ENCODE results near the gene MIR17HG. TPM values are rescaled to one million over a fixed set of nuclear protein-coding genes. Genes with fewer than 3 reads are reported as not detected.

The MIR17HG gene
- 1 to 10 TPM in 5 of 6 donors, not detected in 1; 3.1 to 4.5 (median 4.2) TPM for total RNA-seq

- DNase-seq (peak; percentile 92 to 98), ATAC-seq (ENCODE audit: low FRiP score in 2 of 2) (peak; percentile 92 to 93)
- H3K9me3 ChIP-seq = no peaks in the 10 kb centered on the region
- H3K36me3 ChIP-seq = peaks cover 0 to 19% (median 6%) of the 10 kb centered on the region in 4 donors
- WGBS, 2 donors = 0 to 1% methylated on average over 12 to 42 of the region's 103 CpGs
- H3K27me3 ChIP-seq = no peaks in the 10 kb centered on the region
- H3K4me1 ChIP-seq = peaks cover 12 to 33% (median 26%) of the 10 kb centered on the region in 4 donors
- H3K27ac ChIP-seq = peak within 1 kb of the TSS; percentile 89 to 98 (median 92)
- H3K4me3 ChIP-seq = peak within 1 kb of the TSS; percentile 40 to 94 (median 90)
- TF ChIP-seq POLR2AphosphoS5 (IDR thresholded peaks at IDR 0.05) (peak; percentile 62 to 94), POLR2A (IDR thresholded peaks at IDR 0.05) (peak in 3 of 4 donors; percentile 63 to 89 (median 81)), CTCF (IDR thresholded peaks at IDR 0.05) (peak in 1 of 6 experiments; percentile 15), EP300 (IDR thresholded peaks at IDR 0.05) (no peak)
Measured at GRCh38 chr13:91347202-91347995, at the start of gene MIR17HG. Gene MIR17HG (plus strand): TSS chr13:91347687.

GRCh38 chr13:91298060-91298459 is 49.4 kb upstream of the MIR17HG start:
- TF ChIP-seq POLR2AphosphoS5 (IDR thresholded peaks at IDR 0.05) (no peak), EP300 (IDR thresholded peaks at IDR 0.05) (no peak), CTCF (IDR thresholded peaks at IDR 0.05) (no peak), POLR2A (IDR thresholded peaks at IDR 0.05) (no peak)
- Histone ChIP-seq H3K27me3 (no peaks in the 10 kb centered on the region), H3K36me3 (no peaks in the 10 kb centered on the region), H3K9me3 (no peaks in the 10 kb centered on the region), H3K27ac (no peak overlapping the region), H3K4me1 (no peaks in the 10 kb centered on the region), H3K4me3 (no peak overlapping the region)
- DNase-seq = no peak
- 86 to 89% methylated on average over 1 of the region's 1 CpG for WGBS, 2 donors
- ATAC-seq (ENCODE audit: low FRiP score in 2 of 2) = no peak

GRCh38 chr13:91302111-91302510 is 45.4 kb upstream of the MIR17HG start:
- no peak overlapping the region for H3K4me3 ChIP-seq
- no peak overlapping the region for H3K27ac ChIP-seq
- ATAC-seq (ENCODE audit: low FRiP score in 2 of 2) (no peak), DNase-seq (no peak)
- no peaks in the 10 kb centered on the region for H3K4me1 ChIP-seq
- TF ChIP-seq POLR2A (IDR thresholded peaks at IDR 0.05) (no peak), EP300 (IDR thresholded peaks at IDR 0.05) (no peak), CTCF (IDR thresholded peaks at IDR 0.05) (no peak), POLR2AphosphoS5 (IDR thresholded peaks at IDR 0.05) (no peak)
- no peaks in the 10 kb centered on the region for H3K27me3 ChIP-seq
- 41 to 44% methylated on average over 1 of the region's 1 CpG for WGBS, 2 donors
- H3K36me3 ChIP-seq = no peaks in the 10 kb centered on the region
- H3K9me3 ChIP-seq = no peaks in the 10 kb centered on the region

- H3K36me3 ChIP-seq = no peaks in the 10 kb centered on the region
- no peaks in the 10 kb centered on the region for H3K27me3 ChIP-seq
- WGBS, 2 donors = 66 to 82% methylated on average over 5 of the region's 5 CpGs
- DNase-seq = no peak
- no peak overlapping the region for H3K27ac ChIP-seq
- TF ChIP-seq CTCF (IDR thresholded peaks at IDR 0.05) = no peak
- no peak for TF ChIP-seq EP300 (IDR thresholded peaks at IDR 0.05)
- TF ChIP-seq POLR2AphosphoS5 (IDR thresholded peaks at IDR 0.05) = no peak
- TF ChIP-seq POLR2A (IDR thresholded peaks at IDR 0.05) = no peak
- no peaks in the 10 kb centered on the region for H3K4me1 ChIP-seq
- H3K4me3 ChIP-seq = no peak overlapping the region
- H3K9me3 ChIP-seq = no peaks in the 10 kb centered on the region
- no peak for ATAC-seq (ENCODE audit: low FRiP score in 2 of 2)
Measured at GRCh38 chr13:91303031-91303430, 44.5 kb upstream of the MIR17HG start.
